Activated T-helper 9 cell treated with anti-CD3 and anti-CD28 coated beads, Interleukin-2, amount 50 U/mL, for 16 hours (primary cell): ENCODE data around the gene SLC25A45.
"Not testable (repeated sequence)": the region's sequence is repeated elsewhere in the genome, so short reads cannot be mapped to it uniquely, and the experiment has no call there.

Experiments used
- DNase-seq: peaks from one replicate; pipeline ENCODE4 v3.0.0-alpha.2; 2020; ENCODE audit warnings: low read depth

Gene SLC25A45

GRCh38 chr11:65420979-65421793 is 38.7 kb upstream of the SLC25A45 start:
- DNase-seq, result peak; percentile 84

DNA sequence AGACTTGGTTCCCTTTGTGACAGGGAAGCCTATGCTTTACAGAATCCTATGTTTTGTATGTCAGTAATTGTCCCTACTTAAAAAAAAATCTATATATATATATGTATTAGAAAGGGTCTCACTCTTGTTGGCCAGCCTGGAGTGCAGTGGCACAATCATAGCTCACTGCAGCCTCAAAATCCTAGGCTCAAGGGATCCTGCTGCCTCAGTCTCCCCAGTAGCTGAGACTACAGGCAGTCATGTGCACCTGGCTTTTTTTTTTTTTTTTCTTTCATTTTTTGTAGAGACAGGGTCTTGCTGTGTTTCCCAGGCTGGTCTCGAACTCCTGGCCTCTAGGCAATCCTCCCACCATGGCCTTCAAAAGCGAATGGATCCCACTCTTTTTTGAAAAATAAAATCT is 38.1 kb upstream of the SLC25A45 start:
- no peak for DNase-seq

DNA sequence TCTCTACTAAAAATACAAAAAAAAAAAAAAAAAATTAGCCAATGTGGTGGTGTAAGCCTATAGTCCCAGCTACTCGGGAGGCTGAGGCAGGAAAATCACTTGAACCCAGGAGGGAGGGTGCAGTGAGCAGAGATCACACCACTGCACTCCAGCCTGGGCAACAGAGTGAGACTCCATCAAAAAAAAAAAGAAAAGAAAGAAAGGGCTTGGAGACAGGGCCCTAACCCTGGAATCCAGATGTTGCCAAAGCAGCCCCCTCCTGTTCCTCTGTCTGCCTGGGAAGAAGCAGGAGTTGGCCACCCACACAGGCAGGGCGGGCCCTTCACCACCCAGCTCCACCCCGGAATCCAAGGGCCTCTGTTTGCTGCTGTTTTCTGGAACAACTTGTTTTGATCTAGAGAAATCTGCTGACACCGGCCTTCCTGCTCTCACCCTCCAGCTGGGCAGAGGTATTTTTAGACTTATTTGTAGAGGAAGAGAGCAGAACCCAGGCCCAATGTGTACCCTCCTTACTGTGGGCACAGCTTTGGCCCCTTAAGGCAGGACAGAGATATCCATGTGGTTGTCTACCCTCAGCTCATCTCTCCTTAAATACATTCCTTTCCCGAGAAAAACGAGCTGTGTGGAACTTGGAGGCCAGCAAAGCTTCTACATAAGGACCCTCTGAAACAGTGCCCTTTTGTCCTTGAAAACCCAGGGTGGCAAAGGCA is 37.5 kb upstream of the SLC25A45 start:
- peak; percentile 49 for DNase-seq

DNA sequence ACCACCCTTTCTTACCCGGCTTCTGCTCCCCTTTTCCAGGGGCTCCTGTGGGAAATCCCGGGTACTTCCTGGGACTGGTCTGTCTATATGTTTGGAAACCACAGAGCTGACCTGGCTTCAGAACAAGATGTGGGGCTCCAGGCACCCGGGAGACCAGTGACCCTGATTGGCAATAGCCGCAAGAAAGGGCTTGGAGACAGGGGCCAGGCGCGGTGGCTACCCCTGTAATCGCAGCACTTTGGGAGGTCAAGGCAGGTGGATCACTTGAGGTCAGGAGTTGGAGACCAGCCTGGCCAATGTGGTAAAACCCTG is 37.0 kb upstream of the SLC25A45 start:
- DNase-seq, result no peak

DNA sequence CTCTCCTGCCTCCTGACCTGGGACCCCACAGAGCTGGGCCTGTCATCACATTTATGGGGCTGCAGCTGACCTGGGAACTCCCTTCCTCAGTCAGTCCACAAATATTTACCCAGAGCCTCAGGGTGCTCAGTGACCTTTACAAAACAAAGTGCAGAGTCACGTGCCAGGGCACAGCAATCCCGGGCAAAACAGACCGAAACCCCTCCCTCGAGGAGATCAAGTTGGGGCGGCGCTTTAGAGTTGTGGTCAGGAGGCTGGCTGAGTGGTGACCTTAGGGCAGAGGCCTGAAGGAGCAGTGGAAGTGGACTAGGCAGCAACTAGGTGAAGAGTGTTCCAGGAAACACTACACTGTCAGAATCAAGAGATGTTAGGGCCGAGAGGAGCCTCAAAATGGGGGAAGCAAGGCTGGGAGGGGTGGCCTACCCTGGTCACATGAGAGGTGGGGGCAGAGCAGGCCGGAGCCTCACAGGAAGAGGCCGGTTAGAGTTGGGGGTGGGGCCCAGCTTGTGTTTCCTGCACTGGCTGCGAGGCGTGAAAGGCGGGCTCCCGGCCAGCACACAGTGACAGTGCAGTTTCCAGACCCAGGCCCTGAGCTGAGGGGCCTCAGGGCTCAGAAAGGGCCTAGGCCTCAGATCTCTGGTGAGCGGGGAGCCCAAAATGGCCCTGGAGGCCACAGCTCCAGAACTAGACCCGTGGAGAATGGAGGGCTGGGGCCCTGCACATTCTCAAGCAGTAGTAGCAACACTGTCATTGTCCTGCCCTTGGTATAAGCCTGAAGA is 36.4 kb upstream of the SLC25A45 start:
- DNase-seq, result peak; percentile 73

- no peak for DNase-seq
Measured at GRCh38 chr11:65418431-65418680, 35.9 kb upstream of the SLC25A45 start.

DNA sequence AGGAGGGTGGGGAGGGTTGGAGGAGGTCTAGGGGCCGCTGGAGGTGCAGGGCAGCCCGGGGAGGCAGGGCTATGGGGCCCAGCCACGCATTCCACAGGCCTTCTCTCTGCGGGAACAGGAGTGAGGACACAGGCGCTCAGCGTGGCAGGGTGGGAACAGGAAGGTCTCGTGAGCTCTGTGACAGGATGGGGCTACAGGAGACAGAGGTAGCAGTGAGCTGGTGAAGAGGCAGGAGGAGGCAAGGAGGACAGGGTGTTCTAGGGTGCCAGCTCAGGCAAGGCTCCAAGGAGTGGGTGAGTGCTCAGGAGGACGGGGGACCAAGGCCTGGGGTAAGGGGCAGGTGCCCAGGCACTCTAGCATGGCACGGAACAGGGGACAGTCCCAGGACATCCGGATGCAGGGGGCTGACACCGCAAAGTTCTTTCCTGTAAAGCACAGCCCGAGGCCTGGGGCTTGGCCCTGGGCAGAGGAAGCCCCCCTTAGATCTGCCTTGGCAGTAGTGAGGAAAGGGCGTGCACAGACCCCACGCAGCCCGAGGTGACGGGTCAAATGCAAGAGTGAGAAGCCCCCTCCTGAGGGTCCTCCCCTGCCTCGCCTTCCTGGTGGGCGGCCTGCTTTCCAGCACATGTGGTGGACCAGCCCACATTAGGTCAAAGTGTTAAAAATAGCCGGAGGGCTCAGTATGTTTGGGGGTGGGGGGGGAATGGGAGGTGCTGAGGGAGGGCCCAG is 35.4 kb upstream of the SLC25A45 start:
- DNase-seq, result no peak

- no peak for DNase-seq
Measured at GRCh38 chr11:65416841-65417701, 34.6 kb upstream of the SLC25A45 start.

DNA sequence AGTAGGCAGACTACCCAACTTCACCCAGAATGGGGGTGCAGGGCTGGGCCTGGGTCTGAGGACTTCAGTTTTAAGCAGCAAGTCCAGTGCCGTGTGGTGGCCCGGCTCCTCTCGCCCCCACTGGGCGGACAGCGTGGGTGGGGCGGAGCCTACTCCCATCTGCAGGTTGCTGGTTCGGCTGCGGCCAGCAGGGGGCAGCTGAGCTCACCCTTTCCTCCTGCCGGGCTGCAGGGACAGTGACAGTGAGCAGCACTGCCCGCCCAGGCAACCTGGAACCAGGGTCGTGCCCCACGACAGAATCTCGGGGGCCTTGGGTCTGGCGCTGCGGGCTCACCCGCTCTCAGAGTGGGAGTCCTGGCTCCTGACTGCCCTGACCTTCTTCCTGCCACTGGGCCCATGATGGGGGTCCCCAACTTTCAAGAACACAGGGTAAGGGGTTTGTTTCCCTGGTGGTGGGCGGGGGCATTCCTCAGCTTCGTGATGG is 33.9 kb upstream of the SLC25A45 start:
- DNase-seq, result peak; percentile 89

GRCh38 chr11:65415499-65416340 is 33.3 kb upstream of the SLC25A45 start:
- no peak for DNase-seq

DNA sequence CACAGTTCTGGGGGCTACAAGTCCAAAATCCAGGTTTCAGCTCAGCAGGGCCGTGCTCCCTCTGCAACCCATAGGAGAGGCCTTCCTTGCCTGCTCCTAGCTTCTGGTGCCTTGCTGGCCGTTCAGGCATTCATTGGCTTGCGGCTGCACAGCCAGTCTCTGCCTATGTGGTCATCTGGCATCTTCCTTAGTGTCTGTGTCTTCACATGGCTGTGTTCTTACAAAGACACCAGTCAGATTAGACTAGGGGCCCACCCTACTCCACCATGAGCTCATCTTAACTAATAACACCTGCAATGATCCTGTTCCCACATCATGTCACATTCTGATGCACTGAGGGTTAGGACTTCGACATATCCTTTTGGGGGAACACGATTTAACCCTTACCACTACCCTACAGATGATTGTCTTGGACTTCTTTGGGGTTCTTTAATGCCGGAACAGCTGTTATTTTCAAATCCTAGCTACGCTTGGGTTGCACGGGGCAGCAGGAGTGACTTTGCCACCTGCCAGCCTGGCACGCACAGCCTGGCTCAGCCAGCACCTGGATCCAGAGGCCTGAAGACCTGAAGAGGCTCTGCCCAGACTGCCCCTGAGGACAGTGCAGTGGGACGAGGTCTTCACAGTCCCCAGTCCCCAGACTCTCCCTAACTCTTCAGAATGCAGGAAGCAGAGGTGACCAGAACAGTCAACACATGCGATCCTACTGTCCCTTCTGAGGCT is 32.5 kb upstream of the SLC25A45 start:
- DNase-seq, result no peak

DNA sequence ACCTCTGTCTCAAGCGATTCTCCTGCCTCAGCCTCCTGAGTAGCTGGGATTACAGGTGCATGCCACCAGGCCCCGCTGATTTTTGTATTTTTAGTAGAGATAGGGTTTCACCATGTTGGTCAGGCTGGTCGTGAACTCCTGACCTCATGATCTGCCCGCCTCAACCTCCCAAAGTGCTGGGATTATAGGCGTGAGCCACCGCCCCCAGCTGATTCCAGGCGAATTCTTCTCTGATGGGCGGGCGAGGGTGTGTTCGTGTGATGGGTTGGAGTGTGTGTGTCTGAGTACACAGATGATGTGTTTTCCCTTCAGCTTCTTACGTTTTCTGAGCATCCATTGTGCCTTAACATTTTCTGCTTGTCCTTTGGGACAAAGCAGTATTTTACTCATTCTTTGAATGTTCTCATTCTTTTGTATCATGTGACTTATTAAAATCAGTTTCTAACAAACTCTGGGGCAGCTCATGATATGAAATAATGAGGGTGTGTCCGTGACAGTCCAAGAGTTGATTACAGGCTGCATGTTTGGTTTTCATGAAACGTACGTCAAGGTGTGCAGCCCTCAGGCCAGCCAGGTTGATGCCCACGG is 30.7 kb upstream of the SLC25A45 start:
- DNase-seq, result not testable (repeated sequence)

- no peak for DNase-seq
Measured at GRCh38 chr11:65412271-65413076, 30.0 kb upstream of the SLC25A45 start.

- DNase-seq, result no peak
Measured at GRCh38 chr11:65411681-65412070, 29.2 kb upstream of the SLC25A45 start.

DNA sequence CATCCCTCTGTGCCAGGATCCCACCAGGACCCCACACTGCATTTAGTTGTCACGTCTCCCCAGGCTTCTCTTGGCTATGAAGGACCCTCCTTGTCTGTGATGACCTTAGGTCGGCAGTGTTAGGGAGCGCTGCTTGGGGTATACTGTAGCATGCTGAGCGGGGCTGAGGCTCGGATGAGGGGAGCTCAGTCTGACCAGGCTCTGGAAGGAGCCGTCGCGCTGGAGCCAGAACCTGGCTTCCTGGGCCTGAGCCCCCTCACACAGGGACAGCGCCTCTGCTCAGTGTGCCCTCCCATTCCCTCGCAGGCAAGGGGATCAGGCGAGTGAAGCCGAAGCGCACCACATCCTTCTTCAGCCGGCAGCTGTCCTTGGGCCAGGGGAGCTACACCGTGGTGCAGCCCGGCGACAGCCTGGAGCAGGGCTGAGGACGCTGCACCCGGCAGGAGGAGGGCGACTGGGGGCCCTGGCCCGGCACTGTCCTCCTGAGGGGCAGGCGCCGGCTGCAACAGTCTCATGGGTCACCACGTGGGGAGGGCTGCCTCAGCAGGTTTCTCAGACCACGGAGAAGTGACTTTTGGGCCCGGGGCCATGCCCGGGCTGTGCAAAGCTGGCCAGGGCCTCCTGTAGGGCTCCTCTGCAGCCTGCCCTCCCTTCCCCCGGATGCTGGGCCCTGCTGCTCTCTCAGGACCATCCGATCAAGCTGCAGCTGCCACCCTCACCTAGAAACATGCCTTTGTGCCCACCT is 28.7 kb upstream of the SLC25A45 start:
- no peak for DNase-seq

DNA sequence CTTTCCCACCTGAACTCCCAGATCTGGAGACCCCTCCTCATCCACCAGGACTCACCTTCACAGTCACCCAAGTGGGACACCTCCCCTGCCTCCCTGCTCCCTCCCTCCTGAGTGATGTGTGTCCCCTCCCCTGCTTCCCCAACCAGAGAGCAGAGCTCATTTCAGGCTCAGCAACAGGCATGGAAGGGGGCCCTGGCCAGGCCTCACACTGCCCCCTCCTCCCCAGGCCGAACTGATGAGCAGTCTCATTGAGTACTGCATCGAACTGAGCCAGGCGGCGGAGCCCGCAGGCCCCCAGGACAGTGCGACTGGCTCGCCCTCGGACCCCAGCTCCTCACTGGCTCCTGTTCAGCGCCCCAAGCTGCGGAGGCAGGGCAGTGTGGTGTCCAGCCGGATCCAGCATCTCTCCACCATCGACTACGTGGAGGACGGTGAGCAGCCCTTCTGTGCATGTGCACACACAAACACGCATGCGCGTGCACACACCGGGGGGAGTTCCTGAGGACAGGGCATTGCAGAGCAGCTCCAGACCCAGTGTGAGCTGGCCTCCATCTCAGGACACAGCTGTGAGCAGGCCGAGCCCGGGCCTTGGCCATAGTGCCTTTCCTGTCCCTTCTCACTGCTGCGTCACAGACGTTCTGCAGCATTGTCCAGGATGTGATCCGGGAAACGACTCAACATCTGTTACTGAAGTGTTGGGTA is 22.3 kb upstream of the SLC25A45 start:
- no peak for DNase-seq

DNA sequence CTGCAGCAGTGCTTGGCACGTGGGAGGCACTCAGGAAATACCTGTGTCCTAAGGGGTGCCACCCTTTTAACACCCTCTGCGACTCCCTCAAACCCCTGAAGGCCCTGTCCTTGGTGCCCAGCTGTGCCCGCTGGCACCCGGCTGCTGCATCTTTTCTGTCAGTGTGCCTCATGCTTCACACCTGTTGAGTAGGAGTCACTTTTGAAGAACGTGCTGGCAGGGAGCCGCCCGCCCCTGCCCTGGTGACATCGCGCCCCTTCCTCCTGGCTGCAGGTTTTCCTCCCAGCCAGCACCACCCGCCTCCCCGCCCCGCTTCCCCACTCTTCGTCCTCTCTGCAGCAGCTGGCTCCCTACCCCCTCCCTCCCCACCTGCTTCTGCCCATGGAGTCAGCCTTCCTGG is 21.8 kb upstream of the SLC25A45 start:
- no peak for DNase-seq
